Endothelial cell (in vitro differentiated cells): ENCODE data around the gene PCED1A. TPM values are rescaled to one million over a fixed set of nuclear protein-coding genes. Genes with fewer than 3 reads are reported as not detected.

Experiments
- DNase-seq: peaks from one replicate; pipeline ENCODE4 v3.0.0; 2021; ENCODE audit warnings: low spot score
- H3K27ac Mint-ChIP-seq: one replicate; pipeline ENCODE4 v1.8.0; 2021; ENCODE audit warnings: mixed read lengths, inconsistent platforms; ENCODE audit not compliant: unreplicated experiment
- H3K27me3 Mint-ChIP-seq: one replicate; pipeline ENCODE4 v1.8.0; 2021; ENCODE audit warnings: mild to moderate bottlenecking, moderate library complexity, mixed read lengths, inconsistent platforms; ENCODE audit not compliant: unreplicated experiment
- H3K36me3 Mint-ChIP-seq: one replicate; pipeline ENCODE4 v1.8.0; 2021; ENCODE audit warnings: mild to moderate bottlenecking, low read depth, mixed read lengths, inconsistent platforms; ENCODE audit not compliant: unreplicated experiment
- H3K4me1 Mint-ChIP-seq: one replicate; pipeline ENCODE4 v1.8.0; 2021; ENCODE audit warnings: mild to moderate bottlenecking, mixed read lengths, inconsistent platforms; ENCODE audit not compliant: unreplicated experiment
- H3K4me3 Mint-ChIP-seq: one replicate; pipeline ENCODE4 v1.8.0; 2021; ENCODE audit warnings: mild to moderate bottlenecking, mixed read lengths, inconsistent platforms; ENCODE audit not compliant: unreplicated experiment
- H3K9me3 Mint-ChIP-seq: one replicate; pipeline ENCODE4 v1.8.0; 2021; ENCODE audit warnings: mixed read lengths, inconsistent platforms; ENCODE audit not compliant: unreplicated experiment
- total RNA-seq: library from RNA; stranded (reverse); fragmentation: NEBNext Ultra II Directional; extraction: Animal tissue kit (Norgen Biotek cat#: 25700); gene quantifications from one replicate; pipeline ENCODE4 v1.2.1, GENCODE V29; 2021; ENCODE audit not compliant: unreplicated experiment
- TF ChIP-seq, protein P1 (sequence below): fragments of 200-600 bp; sonication (generic); IDR thresholded peaks from one replicate; pipeline ENCODE4 v1.5.0; 2021; ENCODE audit warnings: antibody characterized with exemption; ENCODE audit not compliant: unreplicated experiment

PCED1A gene
- total RNA-seq, 1 donor from 2014 or later = 30.9 TPM

DNA sequence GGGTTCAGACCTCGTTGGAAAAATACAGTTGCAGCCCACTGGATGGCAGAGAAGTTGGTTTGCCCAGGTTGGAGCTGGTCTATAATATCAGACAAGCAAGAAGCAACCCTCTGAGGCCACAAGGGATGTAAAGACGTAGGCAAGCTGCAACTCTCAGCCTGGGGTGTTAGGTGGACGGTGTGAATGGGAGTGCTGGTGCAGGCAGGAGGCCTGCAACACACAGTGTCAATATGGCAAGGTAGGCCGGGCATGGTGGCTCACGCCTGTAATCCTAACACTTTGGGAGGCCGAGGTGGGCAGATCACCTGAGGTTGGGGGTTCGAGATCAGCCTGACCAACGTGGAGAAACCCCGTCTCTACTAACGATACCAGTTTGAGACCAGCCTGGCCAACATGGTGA, 10.6 kb upstream of the PCED1A start:
- TF ChIP-seq, protein P1, sequence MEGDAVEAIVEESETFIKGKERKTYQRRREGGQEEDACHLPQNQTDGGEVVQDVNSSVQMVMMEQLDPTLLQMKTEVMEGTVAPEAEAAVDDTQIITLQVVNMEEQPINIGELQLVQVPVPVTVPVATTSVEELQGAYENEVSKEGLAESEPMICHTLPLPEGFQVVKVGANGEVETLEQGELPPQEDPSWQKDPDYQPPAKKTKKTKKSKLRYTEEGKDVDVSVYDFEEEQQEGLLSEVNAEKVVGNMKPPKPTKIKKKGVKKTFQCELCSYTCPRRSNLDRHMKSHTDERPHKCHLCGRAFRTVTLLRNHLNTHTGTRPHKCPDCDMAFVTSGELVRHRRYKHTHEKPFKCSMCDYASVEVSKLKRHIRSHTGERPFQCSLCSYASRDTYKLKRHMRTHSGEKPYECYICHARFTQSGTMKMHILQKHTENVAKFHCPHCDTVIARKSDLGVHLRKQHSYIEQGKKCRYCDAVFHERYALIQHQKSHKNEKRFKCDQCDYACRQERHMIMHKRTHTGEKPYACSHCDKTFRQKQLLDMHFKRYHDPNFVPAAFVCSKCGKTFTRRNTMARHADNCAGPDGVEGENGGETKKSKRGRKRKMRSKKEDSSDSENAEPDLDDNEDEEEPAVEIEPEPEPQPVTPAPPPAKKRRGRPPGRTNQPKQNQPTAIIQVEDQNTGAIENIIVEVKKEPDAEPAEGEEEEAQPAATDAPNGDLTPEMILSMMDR = no peak
- Mint-ChIP-seq H3K36me3 (no peaks in the 10 kb centered on the region), H3K4me3 (no peak overlapping the region), H3K9me3 (no peaks in the 10 kb centered on the region), H3K27me3 (no peaks in the 10 kb centered on the region), H3K4me1 (no peaks in the 10 kb centered on the region), H3K27ac (no peak overlapping the region)
- no peak for DNase-seq

DNA sequence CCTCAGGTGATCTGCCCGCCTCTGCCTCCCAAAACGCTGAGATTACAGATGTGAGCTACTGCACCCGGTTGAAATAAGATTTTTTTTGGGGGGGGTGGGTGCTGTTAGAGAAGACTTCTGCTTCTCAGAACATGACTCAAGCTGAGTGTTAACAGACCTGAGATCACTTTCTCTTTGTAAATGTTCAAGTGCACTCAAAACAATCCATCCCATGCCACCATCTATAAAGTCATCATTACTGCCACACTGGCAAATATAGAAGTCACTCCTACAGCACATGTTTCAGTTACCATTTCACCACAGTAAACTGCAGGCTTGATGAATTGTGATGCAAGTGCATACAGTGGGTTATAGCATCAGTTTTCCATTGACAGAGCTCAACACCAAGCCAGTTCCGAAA, 9.1 kb upstream of the PCED1A start:
- no peaks in the 10 kb centered on the region for H3K36me3 Mint-ChIP-seq
- H3K4me1 Mint-ChIP-seq = no peaks in the 10 kb centered on the region
- H3K27ac Mint-ChIP-seq = no peak overlapping the region
- no peak overlapping the region for H3K4me3 Mint-ChIP-seq
- TF ChIP-seq, protein P1 = no peak
- DNase-seq = no peak
- H3K9me3 Mint-ChIP-seq = no peaks in the 10 kb centered on the region
- peaks cover 3% of the 10 kb centered on the region for H3K27me3 Mint-ChIP-seq

DNA sequence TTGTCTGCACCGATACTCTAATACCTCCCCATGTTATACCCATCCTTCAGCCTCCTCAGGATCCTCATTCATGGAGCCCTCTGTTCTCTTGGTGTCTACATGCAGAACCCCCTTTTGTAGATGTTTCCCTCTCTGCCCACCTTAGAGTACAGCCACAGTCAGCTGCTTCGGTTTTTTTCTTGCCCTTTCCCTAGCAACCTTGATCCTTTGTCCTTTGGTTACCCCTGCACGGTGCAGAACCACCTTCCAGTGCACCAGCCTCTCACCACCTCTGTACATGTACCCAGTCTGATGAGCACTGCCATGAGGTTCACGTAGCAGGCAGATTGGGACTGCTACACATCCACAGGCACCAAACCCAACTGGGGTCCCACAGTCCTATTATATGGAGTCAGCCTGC, 7.3 kb upstream of the PCED1A start:
- Mint-ChIP-seq H3K9me3 (no peaks in the 10 kb centered on the region), H3K27ac (no peak overlapping the region)
- TF ChIP-seq, protein P1 = no peak

DNA sequence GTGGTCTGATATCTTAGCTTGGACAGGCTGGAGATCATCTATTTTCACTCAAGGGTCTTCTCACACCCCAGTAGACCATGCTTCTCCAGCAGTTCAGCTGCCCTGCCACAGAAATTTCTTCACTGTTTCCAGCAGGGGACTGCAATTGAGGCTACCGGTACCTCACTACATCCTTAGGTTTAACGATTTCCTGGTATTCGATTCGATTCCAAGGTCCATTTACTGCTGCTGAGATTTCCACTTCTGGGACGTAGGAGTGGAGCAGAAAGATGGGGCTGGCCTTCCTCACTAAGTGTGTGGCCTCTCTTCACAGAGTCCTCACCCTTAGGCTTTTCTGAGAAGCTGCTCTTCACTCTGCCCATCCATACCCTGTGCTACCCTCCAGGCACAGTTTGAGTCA, 6.2 kb upstream of the PCED1A start:
- H3K4me3 Mint-ChIP-seq = no peak overlapping the region
- H3K36me3 Mint-ChIP-seq = no peaks in the 10 kb centered on the region
- no peak overlapping the region for H3K27ac Mint-ChIP-seq
- H3K9me3 Mint-ChIP-seq = no peaks in the 10 kb centered on the region
- DNase-seq = no peak
- H3K4me1 Mint-ChIP-seq = no peaks in the 10 kb centered on the region
- peaks cover 3% of the 10 kb centered on the region for H3K27me3 Mint-ChIP-seq
- TF ChIP-seq, protein P1 = no peak

More for the DNA sequence above, 7.3 kb upstream of the PCED1A start:
- Mint-ChIP-seq H3K4me3 (no peak overlapping the region), H3K4me1 (no peaks in the 10 kb centered on the region), H3K27me3 (peaks cover 3% of the 10 kb centered on the region), H3K36me3 (no peaks in the 10 kb centered on the region)
- DNase-seq = no peak

DNA sequence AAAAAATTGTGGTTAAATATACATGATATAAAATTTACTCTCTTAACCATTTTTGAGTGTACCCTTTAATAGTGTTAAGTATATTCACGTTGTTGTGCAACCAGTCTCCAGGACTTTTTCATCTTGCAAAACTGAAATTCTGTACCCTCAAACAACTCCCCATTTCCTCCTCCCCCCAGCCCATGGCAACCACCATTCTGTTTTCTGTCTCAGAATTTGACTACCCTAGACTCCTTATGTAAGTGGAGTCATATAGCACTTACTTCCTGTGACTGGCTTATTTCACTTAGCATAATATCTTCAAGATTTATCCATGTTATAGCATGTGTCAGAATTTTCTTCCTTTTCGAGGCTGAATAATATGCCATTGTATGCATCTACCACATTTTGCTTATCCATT, 5.2 kb upstream of the PCED1A start:
- Mint-ChIP-seq H3K4me3 (no peak overlapping the region), H3K36me3 (peaks cover 4% of the 10 kb centered on the region), H3K4me1 (peaks cover 4% of the 10 kb centered on the region), H3K27me3 (peaks cover 6% of the 10 kb centered on the region), H3K9me3 (no peaks in the 10 kb centered on the region), H3K27ac (no peak overlapping the region)
- DNase-seq = no peak
- TF ChIP-seq, protein P1 = no peak
